Measurements from ENCODE around the gene SUPT7L.
"Not testable (repeated sequence)": the region's sequence is repeated elsewhere in the genome, so short reads cannot be mapped to it uniquely, and the experiment has no call there.

The SUPT7L gene

DNA sequence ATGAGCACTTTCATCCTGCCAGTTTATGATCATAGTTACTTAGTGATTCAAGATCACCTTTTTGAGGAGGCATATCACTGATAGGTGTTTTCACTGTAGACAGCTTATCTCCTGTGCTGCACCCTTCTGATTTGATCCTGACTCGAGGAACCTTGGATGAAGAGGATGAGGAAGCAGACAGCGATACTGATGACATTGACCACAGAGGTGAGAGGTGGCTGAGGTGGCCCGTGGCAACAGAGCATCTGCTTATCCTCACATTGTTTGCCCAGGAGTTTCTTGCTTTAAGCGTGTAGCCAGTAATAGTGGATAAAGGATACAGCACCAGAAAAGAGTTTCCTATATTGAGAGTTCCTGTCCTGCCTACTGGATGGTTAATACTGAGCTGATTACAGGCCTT is 15.7 kb downstream of the SUPT7L start:
- in situ Hi-C loops (cut with HindIII; ENCODE audit: low pct_unique_long_range_greater_than_20kb, low sequenced_read_pairs) = no loop called here
- DNase-seq (ENCODE audit: low read depth in 1 of 2, low spot score in 1 of 2) = no peak
- TF ChIP-seq JUND (IDR thresholded peaks at IDR 0.05; ENCODE audit: low read depth) = no peak

DNA sequence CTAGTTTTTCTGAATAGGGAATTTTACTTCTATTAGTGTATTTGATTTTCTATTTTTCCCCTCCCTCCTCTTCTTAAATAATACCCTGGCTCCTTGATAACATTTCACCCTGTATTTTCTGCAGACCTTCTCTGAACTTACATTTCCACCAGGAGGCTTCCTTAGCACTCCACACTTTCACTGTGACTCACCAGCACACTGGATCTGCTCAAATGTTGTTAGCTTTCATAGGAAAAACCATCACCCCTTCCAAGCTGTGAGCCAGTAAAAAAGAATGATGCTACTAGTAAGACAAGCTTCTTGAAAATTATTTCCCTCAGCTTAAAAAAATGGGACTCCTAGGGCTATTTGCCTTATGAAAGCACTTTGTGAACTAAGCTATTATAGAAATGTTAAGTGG is 16.1 kb downstream of the SUPT7L start:
- DNase-seq (ENCODE audit: low read depth in 1 of 2, low spot score in 1 of 2) = no peak
- TF ChIP-seq JUND (IDR thresholded peaks at IDR 0.05; ENCODE audit: low read depth) = no peak
- in situ Hi-C loops (cut with HindIII; ENCODE audit: low pct_unique_long_range_greater_than_20kb, low sequenced_read_pairs) = no loop called here

DNA sequence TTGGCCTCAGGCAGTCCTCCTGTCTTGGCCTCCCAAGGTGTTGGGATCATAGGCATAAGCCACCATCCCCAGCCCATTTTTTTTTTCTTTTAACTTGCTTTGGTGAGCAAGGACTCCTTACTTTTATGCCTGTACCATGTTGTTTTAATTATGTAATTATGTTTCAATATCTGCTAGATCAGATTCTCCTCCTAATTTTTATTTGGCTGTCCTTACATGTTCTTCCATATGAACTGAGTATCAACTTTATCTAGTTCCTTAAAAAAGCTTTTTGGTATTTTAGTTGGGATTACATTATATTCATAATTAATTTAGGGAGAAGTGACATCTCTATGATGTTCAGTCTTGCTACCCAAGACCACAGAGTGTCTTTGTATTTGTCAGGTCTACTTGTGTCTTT is 18.2 kb downstream of the SUPT7L start:
- no peak for TF ChIP-seq JUND (IDR thresholded peaks at IDR 0.05; ENCODE audit: low read depth)
- in situ Hi-C loops (cut with HindIII; ENCODE audit: low pct_unique_long_range_greater_than_20kb, low sequenced_read_pairs) = no loop called here
- no peak for DNase-seq (ENCODE audit: low read depth in 1 of 2, low spot score in 1 of 2)

DNA sequence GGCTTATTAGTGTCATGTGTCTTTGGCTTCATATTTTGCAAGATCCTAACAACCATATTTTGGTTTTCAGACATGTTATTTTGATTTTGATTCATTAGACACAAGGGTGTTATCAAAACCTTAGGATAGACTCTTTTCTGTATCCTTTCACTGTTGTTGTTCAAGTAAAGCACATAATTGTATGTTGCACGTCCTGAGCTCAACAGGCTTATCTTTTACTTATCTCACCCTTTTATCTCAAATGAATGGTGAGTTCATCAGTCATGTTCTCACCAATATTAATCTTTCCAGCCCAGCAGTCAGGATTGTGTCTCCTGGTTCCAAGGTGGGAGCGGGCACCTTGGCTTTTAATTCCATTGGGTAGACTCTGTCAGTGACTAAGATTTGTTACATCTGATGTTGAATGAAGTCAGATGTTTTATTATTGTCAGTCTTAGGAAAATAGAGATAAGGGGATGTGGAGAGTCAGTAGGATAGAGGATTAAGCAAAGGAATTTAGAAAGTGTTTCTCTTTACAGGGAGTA is 22.6 kb downstream of the SUPT7L start:
- in situ Hi-C loops (cut with HindIII; ENCODE audit: low pct_unique_long_range_greater_than_20kb, low sequenced_read_pairs) = no loop called here
- no peak for DNase-seq (ENCODE audit: low read depth in 1 of 2, low spot score in 1 of 2)
- TF ChIP-seq JUND (IDR thresholded peaks at IDR 0.05; ENCODE audit: low read depth) = no peak

DNA sequence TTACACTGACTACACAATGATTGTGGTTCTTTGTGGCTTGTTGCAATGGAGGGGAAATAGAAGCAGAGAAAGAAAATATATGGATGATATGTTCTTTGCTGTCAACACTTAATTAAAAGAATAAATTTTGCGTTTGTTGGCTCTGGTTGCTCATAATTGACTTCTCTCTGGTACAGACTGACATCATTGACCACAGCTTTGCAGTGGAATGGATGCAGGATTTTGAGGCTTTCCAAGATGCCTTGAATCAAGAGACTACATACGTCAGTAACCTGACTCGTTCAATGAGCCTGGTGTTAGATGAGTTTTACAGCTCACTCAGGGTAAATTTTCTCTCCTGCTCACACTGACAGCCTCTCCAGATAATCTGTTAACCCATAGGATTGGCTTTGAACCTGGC is 24.7 kb downstream of the SUPT7L start:
- in situ Hi-C loops (cut with HindIII; ENCODE audit: low pct_unique_long_range_greater_than_20kb, low sequenced_read_pairs) = no loop called here
- no peak for DNase-seq (ENCODE audit: low read depth in 1 of 2, low spot score in 1 of 2)
- no peak for TF ChIP-seq JUND (IDR thresholded peaks at IDR 0.05; ENCODE audit: low read depth)

DNA sequence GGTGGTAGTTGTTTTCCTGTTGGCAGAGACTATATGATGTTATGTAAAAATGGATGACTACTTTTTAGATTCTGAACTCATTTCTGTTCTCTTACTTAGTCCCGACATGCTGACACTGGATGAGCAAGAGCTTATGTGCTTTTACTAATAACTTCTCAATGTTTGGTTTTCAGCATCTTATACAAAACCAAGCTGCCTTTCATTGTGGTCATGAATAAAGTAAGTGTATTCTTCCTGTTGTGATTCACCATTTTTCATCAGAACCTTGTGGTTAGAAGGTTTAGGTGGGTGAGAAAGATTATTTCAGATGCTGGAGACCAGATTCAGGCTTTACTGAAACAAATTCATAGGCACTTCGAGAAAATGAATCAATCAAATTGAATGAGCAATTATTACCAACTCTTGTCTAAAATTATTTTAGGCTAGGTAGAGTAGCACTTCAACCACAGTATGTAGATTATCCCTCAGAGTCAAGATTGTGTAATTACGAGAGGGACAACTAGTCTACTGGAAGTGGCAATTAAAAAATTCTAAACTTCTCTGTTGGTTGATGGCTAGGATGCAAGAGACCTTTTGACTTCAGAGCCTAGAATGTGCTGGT is 25.3 kb downstream of the SUPT7L start:
- no peak for DNase-seq (ENCODE audit: low read depth in 1 of 2, low spot score in 1 of 2)
- in situ Hi-C loops (cut with HindIII; ENCODE audit: low pct_unique_long_range_greater_than_20kb, low sequenced_read_pairs) = no loop called here
- no peak for TF ChIP-seq JUND (IDR thresholded peaks at IDR 0.05; ENCODE audit: low read depth)

DNA sequence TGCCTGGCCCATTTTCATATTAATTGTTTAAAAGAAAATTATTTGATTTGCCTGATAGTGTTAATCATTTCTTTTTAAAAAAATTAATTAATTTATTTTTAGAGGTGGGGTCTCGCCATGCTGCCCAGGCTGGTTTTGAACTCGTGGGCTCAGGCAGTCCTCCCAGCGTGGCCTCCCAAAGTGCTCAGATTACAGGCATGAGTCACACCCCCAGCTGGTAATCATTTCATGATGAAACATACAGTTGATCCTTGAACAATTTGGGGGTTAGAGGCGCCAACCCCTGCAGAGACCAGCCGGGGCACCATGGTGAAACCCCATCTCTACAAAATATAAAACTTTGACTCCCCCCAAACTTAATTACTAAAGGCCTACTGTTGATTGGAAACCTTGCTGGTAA is 26.6 kb downstream of the SUPT7L start:
- DNase-seq (ENCODE audit: low read depth in 1 of 2, low spot score in 1 of 2) = no peak
- in situ Hi-C loops (cut with HindIII; ENCODE audit: low pct_unique_long_range_greater_than_20kb, low sequenced_read_pairs) = no loop called here
- no peak for TF ChIP-seq JUND (IDR thresholded peaks at IDR 0.05; ENCODE audit: low read depth)

DNA sequence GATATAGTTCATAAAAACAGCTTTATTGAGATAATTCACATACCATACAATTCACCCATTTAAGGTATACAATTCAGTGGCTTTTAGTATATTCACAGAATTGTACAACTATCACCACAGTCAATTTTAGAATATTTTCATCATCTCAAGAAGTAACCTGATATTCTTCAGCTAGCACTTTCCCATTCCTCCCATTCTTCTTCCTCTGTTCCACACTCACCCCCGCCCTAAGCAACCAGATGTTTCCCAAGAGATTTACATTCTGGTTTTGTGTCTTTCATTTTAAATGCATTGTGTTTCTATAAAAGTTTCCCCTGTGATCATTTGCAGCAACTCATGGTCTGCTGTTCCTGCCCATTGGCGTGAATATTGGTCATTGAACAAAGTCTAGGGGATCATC is 29.1 kb downstream of the SUPT7L start:
- DNase-seq (ENCODE audit: low read depth in 1 of 2, low spot score in 1 of 2) = no peak
- TF ChIP-seq JUND (IDR thresholded peaks at IDR 0.05; ENCODE audit: low read depth) = no peak
- in situ Hi-C loops (cut with HindIII; ENCODE audit: low pct_unique_long_range_greater_than_20kb, low sequenced_read_pairs) = no loop called here

DNA sequence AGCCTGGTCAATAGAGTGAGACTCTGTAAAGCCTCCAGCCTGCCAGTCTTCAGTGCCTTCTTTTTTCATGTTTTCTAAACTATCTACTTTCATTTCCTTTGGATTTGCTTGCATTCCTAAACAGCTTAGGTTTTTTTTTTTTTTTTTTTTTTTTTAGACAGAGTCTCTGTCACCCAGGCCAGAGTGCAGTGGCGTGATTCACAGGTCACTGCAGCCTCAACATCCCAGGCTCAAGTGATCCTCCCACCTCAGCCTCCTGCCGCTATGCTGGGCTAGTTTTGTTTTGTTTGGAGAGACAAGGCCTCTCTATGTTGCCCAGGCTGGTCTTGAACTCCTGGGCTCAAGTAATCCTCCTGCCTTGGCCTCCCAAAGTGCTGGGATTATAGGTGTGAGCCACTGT is 33.2 kb downstream of the SUPT7L start:
- in situ Hi-C loops (cut with HindIII; ENCODE audit: low pct_unique_long_range_greater_than_20kb, low sequenced_read_pairs); DNase-seq (ENCODE audit: low read depth in 1 of 2, low spot score in 1 of 2): not testable (repeated sequence)

DNA sequence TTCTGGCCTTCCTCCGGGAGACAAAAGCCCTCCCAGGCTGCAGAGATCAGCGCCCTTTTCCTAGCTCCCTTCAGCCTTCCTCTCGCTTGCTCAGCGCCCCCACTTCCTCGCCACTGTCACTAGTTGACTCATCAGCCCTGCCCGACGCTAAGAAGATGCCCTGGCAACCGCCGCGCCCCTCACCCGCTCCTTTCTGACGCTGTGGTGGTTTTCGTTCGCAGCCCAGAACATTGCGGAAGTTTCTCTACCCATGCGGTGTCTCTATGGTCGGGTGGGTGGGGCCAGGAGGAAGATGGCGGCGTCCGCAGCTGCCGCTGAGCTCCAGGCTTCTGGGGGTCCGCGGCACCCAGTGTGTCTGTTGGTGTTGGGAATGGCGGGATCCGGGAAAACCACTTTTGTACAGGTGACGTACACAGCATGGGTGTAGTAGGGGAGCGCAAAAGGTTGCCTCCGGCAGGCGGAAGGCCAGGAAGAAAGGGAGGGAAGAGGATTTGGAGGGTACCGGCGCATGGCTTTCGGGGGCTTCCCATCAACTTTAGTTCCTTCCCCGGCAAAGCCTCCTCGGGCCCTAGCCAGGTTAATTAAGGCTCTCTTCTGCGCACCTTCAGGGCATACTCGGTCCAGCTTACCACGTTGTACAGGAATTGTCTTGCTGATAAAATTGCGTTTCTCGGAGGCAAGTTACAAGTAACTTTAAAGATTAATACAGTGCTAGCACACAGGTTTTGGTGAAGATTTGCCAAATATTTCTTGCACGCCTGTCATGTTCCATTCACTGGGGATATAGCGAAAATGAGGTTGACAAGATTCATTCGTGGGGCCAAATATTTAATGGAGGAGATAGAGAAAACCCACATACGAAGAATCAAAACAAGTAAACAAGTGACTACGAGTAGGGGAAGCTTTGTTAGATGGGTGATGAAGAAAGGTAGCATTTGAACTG is 34.4 kb downstream of the SUPT7L start, which contains the start of the genes CCDC121 and GPN1:
Gene CCDC121, minus strand, starts transcription at position 246 of the 943 bp plus-strand sequence. CDS start 1,213 bp downstream, outside the sequence.
Gene GPN1, plus strand, starts transcription at position 284 of the 943 bp plus-strand sequence. Its CDS starts 9 bp downstream, at position 293.
- in situ Hi-C loops (cut with HindIII; ENCODE audit: low pct_unique_long_range_greater_than_20kb, low sequenced_read_pairs) = no loop called here
- DNase-seq (ENCODE audit: low read depth in 1 of 2, low spot score in 1 of 2) = peak; percentile 50 to 73
- TF ChIP-seq JUND (IDR thresholded peaks at IDR 0.05; ENCODE audit: low read depth) = no peak

DNA sequence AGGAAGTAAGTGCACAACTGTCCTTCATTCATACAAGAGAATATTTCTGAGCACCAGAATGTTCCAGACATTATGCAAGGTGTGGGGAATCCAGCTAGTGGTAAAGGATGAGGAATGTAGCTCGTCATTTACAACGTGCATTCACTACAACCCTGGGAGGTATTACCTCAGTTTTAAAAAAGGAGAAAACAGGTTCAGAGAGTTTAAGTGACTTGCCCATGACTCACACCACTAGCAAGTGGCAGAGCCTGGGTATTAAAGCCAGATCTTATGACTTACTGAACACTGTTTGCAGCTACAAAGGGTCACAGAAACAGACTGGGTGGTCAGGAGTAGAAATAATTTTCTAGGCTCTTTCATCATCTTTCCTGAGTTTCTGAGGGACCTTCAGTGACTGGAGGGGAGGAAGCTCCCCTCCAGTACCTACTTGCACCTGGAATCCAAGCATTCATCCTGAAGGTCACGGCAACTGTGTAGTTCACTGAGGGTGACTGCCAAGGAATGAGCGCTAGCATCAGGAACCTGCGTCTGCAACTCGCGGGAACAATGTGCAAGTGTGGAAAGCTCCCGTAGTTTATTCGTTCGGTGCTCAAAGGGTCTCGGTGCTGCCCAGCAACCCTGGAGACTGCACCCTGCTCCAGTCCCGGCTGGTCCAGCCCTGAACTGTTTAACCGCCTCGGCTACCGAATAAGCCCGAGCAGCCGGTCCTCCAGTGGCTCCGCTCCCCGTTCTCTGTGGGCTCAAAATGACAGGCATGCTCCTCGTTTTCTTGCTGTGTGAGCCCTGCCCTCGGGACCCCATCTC is 35.2 kb downstream of the SUPT7L start:
- peak in 1 of 2 experiments; percentile 6 for DNase-seq (ENCODE audit: low read depth in 1 of 2, low spot score in 1 of 2)
- TF ChIP-seq JUND (IDR thresholded peaks at IDR 0.05; ENCODE audit: low read depth) = no peak
- in situ Hi-C loops (cut with HindIII; ENCODE audit: low pct_unique_long_range_greater_than_20kb, low sequenced_read_pairs) = no loop called here

DNA sequence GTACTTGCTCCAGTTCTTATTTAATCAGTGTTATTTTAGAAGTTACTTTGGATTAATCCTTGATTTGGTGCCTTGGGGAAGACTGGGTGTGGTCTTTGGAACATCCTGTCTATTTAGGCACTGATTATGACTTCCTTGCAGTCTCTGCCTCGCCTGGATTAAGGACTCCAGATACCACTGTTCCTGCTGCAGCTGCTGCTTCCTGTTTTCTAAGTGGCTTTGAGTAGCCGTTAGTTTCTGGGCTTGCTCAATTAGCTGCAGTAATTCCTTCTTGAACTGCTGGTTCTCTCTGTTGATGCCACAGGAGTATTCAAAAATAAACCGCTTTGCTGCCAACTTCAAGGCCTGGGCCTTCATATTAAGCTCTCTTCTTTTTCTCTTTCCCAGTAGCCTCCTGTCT is 36.5 kb downstream of the SUPT7L start:
- DNase-seq (ENCODE audit: low read depth in 1 of 2, low spot score in 1 of 2); in situ Hi-C loops (cut with HindIII; ENCODE audit: low pct_unique_long_range_greater_than_20kb, low sequenced_read_pairs): not testable (repeated sequence)

DNA sequence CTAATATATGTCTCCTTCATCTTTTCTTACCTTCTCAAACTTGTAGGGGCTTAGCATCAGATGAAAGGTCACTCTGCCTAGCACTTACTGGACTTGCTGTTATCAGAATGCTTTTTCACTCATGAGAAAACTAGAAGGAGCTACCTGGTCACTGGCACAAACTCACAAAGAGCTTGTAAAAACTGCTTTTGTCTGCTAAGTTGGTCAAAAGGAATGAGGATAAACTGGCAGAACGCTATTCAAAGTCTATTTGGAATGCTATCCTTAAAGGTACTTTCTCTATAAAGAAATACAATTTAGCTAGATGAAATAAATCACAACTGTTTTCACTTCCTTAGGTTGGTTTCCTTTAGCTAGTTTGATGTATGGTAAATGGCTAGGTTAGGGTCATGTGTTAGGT is 37.1 kb downstream of the SUPT7L start:
- DNase-seq (ENCODE audit: low read depth in 1 of 2, low spot score in 1 of 2) = peak in 1 of 2 experiments; percentile 42
- in situ Hi-C loops (cut with HindIII; ENCODE audit: low pct_unique_long_range_greater_than_20kb, low sequenced_read_pairs) = not testable (repeated sequence)

Data from T47D (cell line).